G401 (cell line): Measurements from ENCODE around the gene OLIG1. TPM values are rescaled to one million over a fixed set of nuclear protein-coding genes. Genes with fewer than 3 reads are reported as not detected.

Source experiments
- DNase-seq: peaks from one replicate; pipeline ENCODE4 v3.0.0-alpha.2; 2015; ENCODE audit warnings: low spot score
- in situ Hi-C: cut with HindIII; loops from 2 replicates; pipeline ENCODE4 v1.10.0; 2016; ENCODE audit warnings: low sequenced_read_pairs, mixed read lengths
- total RNA-seq: library from RNA; depleted of rRNA; stranded (reverse); fragments of >200 nt; shearing (Covaris generic); gene quantifications from 2 replicates; pipeline ENCODE4 v1.2.3, GENCODE V29; 2014

The OLIG1 gene
- total RNA-seq, 1 experiment from 2014 or later, result not detected

DNA sequence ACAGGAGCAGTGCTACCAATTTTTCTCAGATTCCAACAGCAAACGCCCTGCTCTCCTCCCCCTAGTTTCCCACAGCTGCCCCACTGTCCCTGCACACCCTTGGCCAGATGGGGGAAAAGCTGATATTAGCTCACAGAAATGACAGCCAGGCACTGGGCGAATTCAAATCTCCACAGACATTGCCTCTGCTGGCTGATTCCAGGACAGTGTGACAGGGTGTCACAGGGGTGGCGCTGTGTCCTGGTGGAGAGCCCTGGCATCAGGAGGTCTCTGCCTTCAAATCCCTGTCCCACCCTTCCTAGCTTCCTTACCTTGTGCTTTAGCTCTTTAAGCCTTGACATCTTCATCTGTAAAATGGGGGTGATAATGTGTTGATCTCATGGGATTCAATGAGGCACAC, 10.4 kb downstream of the OLIG1 start:
- DNase-seq, result no peak
- in situ Hi-C loops, result no loop called here

DNA sequence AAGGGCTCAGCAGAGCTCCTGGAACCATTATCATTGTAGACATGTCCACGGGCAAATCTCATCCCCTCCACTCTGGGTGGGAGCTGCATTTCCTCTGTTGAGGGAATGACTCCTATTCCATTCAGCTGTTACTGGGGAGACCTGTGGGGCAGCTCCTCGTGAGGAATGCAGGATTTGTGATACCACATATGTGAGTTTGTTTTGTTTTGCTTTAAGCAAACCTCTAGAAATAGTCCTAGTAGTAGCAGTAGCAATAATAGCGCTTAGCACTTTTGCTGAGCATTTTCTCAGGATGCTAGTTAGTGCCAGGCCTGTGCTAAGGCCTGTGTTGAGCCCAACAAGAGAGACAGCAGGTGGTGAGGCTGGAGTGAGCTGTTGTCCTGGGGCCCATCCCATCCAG, 10.8 kb downstream of the OLIG1 start:
- in situ Hi-C loops, result no loop called here
- DNase-seq, result no peak

- in situ Hi-C loops, result no loop called here
- DNase-seq, result no peak
Observed at GRCh38 chr21:33088384-33088783, 18.4 kb downstream of the OLIG1 start.

- in situ Hi-C loops, result no loop called here
Observed at GRCh38 chr21:33089395-33090119, 19.6 kb downstream of the OLIG1 start.

GRCh38 chr21:33096426-33096825, 26.5 kb downstream of the OLIG1 start:
- in situ Hi-C loops, result no loop called here
- no peak for DNase-seq

More at GRCh38 chr21:33089395-33090119, 19.6 kb downstream of the OLIG1 start:
- DNase-seq, result no peak

DNA sequence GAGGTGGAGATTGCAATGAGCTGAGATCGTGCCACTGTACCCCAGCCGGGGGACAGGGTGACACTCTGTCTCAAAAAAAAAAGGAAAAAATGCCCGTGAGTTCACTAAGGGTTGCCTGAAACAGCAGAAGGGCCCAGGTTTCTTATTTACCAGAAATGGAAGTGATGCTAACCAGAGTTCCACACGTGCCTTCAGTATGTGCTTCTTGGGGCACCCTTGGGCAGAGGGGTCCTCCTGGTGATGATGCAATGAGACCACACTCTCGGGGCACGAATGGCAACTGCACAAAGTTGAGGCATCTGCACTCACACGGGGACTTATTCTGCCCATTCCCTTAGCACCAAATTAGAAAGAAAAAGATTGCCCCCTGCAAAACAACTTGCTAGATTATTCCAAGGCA, 29.2 kb downstream of the OLIG1 start:
- DNase-seq, result no peak
- in situ Hi-C loops, result no loop called here

DNA sequence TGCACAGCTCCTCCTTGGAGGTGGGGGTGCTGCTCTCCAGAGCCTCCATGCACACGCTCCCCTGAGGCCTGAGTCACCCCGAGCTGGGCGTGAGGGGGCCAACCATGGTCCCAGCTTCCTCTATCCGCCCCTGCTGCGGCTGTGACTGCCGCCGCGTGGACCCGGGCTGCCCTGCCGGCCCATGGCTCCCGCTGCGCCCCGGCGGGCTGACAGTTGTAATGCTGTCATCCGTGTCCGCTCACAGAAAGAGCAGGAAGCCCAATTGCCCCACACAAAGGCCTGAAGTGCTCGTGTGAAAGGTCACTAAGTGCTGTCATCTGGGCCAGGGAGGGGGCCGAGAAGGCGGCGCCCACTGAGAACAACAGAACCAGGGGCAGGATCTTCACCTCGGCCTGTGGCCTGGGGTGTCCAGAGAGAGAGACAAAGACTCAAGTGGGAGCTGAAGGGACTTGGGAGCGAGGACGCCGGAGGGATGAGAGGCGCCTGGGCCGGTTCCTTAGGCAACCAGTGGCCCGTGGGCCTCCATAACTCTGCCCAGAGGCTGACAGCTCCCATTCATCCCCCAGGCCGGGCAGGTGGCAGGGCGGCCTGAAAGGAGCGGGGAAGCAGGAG, 31.5 kb downstream of the OLIG1 start:
- in situ Hi-C loops, result no loop called here
- no peak for DNase-seq

DNA sequence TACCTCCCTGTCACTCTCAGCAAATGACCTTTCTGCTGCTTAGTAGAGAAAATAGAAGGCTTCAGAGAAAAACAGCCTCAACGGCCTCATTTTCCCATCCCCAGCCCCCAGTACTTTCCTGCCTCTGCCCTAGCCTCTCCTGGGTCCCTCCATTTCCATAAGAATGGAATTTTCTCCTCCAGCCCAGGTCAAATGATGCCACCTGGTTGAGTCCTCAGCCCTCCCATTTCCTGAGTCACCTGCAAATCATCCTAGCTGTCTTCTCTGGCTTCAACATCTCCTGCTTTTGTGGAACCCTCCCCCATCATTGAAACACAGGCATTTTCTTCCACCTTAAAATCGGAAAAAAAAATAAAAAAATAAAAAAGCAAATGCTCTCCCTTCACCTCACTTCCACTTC, 35.1 kb downstream of the OLIG1 start:
- in situ Hi-C loops, result no loop called here
- DNase-seq, result no peak

GRCh38 chr21:33108228-33108627, 38.3 kb downstream of the OLIG1 start:
- no peak for DNase-seq
- in situ Hi-C loops, result no loop called here

- DNase-seq, result no peak
- in situ Hi-C loops, result no loop called here
Observed at GRCh38 chr21:33109574-33110339, 39.8 kb downstream of the OLIG1 start.

GRCh38 chr21:33110340-33110715, 40.4 kb downstream of the OLIG1 start:
- DNase-seq, result no peak
- in situ Hi-C loops, result no loop called here

- in situ Hi-C loops, result no loop called here
- no peak for DNase-seq
Observed at GRCh38 chr21:33111577-33111976, 41.6 kb downstream of the OLIG1 start.

GRCh38 chr21:33112151-33112550, 42.2 kb downstream of the OLIG1 start:
- DNase-seq, result no peak
- in situ Hi-C loops, result no loop called here

GRCh38 chr21:33112681-33113080, 42.7 kb downstream of the OLIG1 start:
- no peak for DNase-seq
- in situ Hi-C loops, result no loop called here

- DNase-seq, result no peak
- in situ Hi-C loops, result no loop called here
Observed at GRCh38 chr21:33113131-33113530, 43.2 kb downstream of the OLIG1 start.

GRCh38 chr21:33114276-33114675, 44.3 kb downstream of the OLIG1 start:
- in situ Hi-C loops, result no loop called here
- no peak for DNase-seq

GRCh38 chr21:33115631-33116510, 45.9 kb downstream of the OLIG1 start:
- in situ Hi-C loops, result no loop called here
- peak; percentile 84 for DNase-seq

GRCh38 chr21:33116676-33117075, 46.7 kb downstream of the OLIG1 start:
- no peak for DNase-seq
- in situ Hi-C loops, result no loop called here

GRCh38 chr21:33117101-33117888, 47.4 kb downstream of the OLIG1 start:
- DNase-seq, result peak; percentile 30
- in situ Hi-C loops, result no loop called here
